ENCODE measurements around the gene RPTOR. TPM values are rescaled to one million over a fixed set of nuclear protein-coding genes. Genes with fewer than 3 reads are reported as not detected.

The RPTOR gene
- total RNA-seq, 6 donors from 2014 or later = 26.8 to 109 (median 36.8) TPM

DNA sequence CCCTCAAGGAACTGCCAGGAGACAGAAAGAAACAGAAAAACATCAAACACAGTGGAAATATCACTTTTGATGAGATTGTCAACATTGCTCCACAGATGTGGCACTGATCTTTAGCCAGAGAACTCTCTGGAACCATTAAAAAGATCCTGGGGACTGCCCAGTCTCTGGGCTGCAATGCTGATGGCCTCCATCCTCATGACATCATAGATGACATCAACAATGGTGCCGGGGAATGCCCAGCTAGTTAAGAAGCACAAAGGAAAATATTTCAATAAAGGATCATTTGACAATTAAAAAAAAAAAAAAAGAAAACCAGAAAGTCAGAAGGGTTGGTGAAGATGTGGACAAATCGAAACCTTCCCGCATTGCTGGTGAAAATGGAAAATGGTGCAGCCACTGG, 432.1 kb downstream of the RPTOR start:
- Histone ChIP-seq H3K9me3 (no peaks in the 10 kb centered on the region), H3K27me3 (peaks cover 0 to 7% (median 1%) of the 10 kb centered on the region in 4 donors), H3K4me3 (no peak overlapping the region), H3K27ac (no peak overlapping the region), H3K4me1 (peaks cover 9 to 11% (median 10%) of the 10 kb centered on the region in 4 donors), H3K36me3 (no peaks in the 10 kb centered on the region)
- ATAC-seq (ENCODE audit: low FRiP score in 2 of 2) (no peak), DNase-seq (no peak)
- WGBS, 2 donors = 84 to 95% methylated on average over 3 of the region's 3 CpGs
- TF ChIP-seq CTCF (IDR thresholded peaks at IDR 0.05) (no peak), POLR2AphosphoS5 (IDR thresholded peaks at IDR 0.05) (no peak), EP300 (IDR thresholded peaks at IDR 0.05) (no peak), POLR2A (IDR thresholded peaks at IDR 0.05) (no peak)

GRCh38 chr17:80977172-80977571, 432.5 kb downstream of the RPTOR start:
- 86 to 92% methylated on average over 4 of the region's 4 CpGs for WGBS, 2 donors
- no peaks in the 10 kb centered on the region for H3K36me3 ChIP-seq
- H3K27me3 ChIP-seq = peaks cover 0 to 7% (median 1%) of the 10 kb centered on the region in 4 donors
- H3K27ac ChIP-seq = no peak overlapping the region
- H3K4me1 ChIP-seq = peaks cover 9 to 11% (median 10%) of the 10 kb centered on the region in 4 donors
- no peaks in the 10 kb centered on the region for H3K9me3 ChIP-seq
- ATAC-seq (ENCODE audit: low FRiP score in 2 of 2) (no peak), DNase-seq (no peak)
- TF ChIP-seq POLR2A (IDR thresholded peaks at IDR 0.05) (no peak), EP300 (IDR thresholded peaks at IDR 0.05) (no peak), CTCF (IDR thresholded peaks at IDR 0.05) (no peak)
- H3K4me3 ChIP-seq = no peak overlapping the region

DNA sequence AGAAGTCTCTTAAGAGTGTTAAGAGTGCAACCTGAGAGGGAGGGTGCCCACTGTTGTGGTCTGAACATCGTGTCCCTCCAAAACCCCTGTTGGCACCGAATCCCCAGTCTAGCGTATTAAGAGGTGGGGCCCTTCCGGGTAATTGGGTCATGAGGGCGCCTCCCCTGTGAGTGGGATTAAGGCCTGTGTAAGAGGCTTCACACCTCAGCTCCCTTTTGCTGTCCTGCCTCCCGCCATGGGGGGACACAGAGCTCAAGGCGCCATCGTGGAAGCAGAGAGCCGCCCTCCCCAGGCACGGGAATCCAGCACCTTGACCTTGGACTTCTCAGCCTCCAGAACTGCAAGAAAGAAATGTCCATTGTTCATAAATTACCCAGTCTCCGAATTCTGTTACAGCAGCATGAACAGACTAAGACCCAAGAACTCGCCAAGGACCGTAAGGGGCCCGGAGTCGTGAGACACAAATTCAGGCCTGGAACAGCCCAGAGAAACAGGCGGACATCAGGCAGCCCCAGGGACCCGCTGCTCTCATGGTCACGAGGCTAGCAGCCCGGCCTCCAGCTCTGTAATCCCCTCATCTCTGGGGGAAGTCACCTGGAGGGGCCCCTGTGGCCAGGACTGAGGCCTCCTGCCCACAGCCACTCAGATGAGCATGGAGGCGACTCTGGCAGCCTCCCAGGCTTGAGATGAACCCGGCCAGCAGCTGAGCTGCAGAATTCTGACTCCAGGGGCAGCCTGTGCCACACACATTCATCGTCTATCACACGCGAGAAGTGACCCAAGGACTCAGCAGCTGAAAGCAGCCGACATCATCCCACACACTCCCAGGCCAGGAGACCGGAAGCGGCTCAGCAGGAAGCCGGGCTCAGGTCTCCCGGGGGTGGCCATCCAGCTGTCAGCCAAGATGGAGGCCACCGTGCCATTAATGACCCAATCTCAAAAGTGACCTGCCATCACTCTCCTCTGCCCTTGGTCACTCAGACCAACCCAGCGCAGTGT, 434.2 kb downstream of the RPTOR start:
- Histone ChIP-seq H3K36me3 (no peaks in the 10 kb centered on the region), H3K27ac (no peak overlapping the region), H3K27me3 (peaks cover 0 to 7% (median 1%) of the 10 kb centered on the region in 4 donors), H3K9me3 (no peaks in the 10 kb centered on the region), H3K4me3 (no peak overlapping the region), H3K4me1 (peaks cover 9 to 11% (median 10%) of the 10 kb centered on the region in 4 donors)
- 88 to 92% methylated on average over 27 of the region's 31 CpGs for WGBS, 2 donors
- TF ChIP-seq CTCF (IDR thresholded peaks at IDR 0.05) (no peak), POLR2AphosphoS5 (IDR thresholded peaks at IDR 0.05) (no peak), POLR2A (IDR thresholded peaks at IDR 0.05) (no peak)
- DNase-seq (no peak), ATAC-seq (ENCODE audit: low FRiP score in 2 of 2) (no peak)

- peaks cover 9 to 11% (median 10%) of the 10 kb centered on the region in 4 donors for H3K4me1 ChIP-seq
- H3K9me3 ChIP-seq = no peaks in the 10 kb centered on the region
- H3K27me3 ChIP-seq = peaks cover 0 to 7% (median 1%) of the 10 kb centered on the region in 4 donors
- no peak overlapping the region for H3K27ac ChIP-seq
- DNase-seq (peak in 1 of 2 donors; percentile 56), ATAC-seq (ENCODE audit: low FRiP score in 2 of 2) (no peak)
- no peaks in the 10 kb centered on the region for H3K36me3 ChIP-seq
- H3K4me3 ChIP-seq = no peak overlapping the region
- TF ChIP-seq POLR2A (IDR thresholded peaks at IDR 0.05) (no peak), CTCF (IDR thresholded peaks at IDR 0.05) (no peak), EP300 (IDR thresholded peaks at IDR 0.05) (no peak), POLR2AphosphoS5 (IDR thresholded peaks at IDR 0.05) (no peak)
- 76 to 90% methylated on average over 16 to 26 of the region's 26 CpGs for WGBS, 2 donors
These were observed 435.1 kb downstream of the RPTOR start for GRCh38 chr17:80979547-80980378.

All from upper lobe of left lung (tissue), 6 donors.